GM18511 (cell line): ENCODE results near the gene SSPN.

Source experiments
- ATAC-seq: cut with Tn5 transposase; IDR thresholded peaks from one replicate; pipeline ENCODE4 v1.9.1; 2021; ENCODE audit warnings: mild to moderate bottlenecking, moderate library complexity; ENCODE audit not compliant: unreplicated experiment

Gene SSPN

DNA sequence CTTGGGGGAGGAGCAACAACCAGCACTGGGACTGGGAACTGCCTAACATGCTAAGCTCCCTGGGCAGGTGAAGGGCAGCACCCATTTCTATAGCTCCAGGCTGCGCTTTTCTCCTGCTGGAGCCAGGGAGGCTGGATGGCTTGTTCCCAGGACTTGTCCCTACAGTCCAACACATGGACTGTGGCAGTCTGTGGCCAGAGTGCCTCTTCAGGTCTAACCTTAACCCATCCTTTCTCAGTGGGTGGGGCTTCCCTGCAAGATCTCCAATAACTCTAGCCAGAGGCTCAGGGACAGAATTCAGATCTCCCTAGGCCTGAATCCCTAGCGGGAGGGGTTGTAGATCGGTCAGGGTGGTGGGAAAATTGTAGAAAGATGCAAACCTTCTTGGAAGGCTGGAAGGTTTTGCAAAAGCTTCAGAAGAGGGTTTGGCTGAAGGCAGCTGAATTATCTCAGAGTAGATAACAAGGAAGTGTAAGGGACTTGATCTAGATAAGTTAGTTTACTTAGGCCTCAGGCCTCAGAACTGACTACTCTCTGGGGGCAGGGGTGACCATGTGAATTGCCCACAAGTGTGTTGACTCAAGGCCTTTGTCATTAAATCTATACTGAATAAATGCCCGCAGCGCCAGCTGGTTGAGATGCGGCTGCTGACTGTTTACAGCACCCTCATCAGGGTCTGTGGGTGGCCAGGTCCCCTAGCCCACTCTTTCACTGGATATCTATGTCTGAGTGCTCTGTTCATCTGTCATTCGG is 60.7 kb downstream of the SSPN start:
- ATAC-seq = no peak

DNA sequence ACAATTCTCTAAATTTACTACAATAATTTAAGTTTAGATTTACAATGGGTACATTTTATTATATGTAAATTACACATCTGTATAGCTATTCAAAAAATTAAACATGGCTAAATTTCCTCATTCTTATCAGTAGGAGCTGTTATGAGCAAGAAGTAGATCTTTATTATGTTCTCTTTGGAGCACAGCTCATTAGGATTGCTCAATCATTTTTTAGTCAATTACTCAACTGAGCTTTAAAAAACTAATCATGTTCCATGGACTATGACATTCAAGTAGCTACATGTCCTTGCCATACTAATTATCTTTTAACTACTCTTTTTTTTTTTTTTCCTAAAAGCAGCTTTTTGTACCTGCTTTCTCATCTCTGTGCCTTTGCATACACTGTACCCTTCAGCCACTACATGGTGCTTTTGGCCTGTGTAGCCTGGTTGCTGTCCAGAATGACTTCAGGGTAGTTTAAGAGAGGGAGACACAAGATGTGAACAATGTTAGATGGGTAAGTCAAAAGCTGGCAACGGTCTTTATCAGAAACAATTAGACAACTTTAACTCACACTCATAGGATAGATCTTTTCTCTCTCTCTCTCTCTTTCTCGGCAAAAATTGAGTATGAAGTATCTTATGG is 69.0 kb downstream of the SSPN start:
- no peak for ATAC-seq

DNA sequence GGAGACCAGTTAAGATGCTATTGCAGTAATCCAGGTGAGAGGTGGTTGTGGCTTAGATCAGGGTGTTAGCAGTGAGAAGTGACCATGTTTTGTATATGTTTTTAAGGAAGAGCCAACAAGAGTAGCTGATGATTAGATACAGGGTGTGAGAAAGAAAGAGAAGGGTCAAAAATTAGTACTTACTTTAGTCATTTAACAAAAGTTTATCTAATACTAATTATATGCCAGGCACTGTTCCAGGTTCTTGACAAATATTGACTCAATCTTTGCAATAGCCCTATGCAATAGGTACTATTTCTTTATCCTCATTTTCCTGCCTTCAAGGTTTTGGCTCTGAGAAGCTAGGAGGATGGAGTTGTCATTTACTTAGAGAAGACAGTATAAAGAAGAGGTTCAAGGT is 70.2 kb downstream of the SSPN start:
- no peak for ATAC-seq

DNA sequence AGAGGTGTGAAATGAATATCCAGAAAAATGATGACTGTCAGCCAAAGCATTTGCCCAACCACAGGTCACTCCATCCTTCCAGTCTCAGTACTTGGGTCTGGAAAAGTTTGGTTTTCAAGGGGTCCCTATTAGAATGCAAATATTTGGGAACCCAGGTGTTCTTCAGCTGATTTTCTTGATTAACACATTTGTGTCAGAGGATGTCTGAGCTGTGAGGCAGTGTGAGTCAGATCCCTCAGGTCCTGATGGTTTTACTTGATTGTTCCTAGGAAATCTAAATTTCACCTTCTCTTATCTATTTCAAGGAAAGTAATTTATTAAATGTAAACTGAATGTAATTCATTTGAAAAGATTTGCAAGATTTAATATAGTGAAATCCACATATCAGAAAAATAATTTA is 71.5 kb downstream of the SSPN start:
- no peak for ATAC-seq

DNA sequence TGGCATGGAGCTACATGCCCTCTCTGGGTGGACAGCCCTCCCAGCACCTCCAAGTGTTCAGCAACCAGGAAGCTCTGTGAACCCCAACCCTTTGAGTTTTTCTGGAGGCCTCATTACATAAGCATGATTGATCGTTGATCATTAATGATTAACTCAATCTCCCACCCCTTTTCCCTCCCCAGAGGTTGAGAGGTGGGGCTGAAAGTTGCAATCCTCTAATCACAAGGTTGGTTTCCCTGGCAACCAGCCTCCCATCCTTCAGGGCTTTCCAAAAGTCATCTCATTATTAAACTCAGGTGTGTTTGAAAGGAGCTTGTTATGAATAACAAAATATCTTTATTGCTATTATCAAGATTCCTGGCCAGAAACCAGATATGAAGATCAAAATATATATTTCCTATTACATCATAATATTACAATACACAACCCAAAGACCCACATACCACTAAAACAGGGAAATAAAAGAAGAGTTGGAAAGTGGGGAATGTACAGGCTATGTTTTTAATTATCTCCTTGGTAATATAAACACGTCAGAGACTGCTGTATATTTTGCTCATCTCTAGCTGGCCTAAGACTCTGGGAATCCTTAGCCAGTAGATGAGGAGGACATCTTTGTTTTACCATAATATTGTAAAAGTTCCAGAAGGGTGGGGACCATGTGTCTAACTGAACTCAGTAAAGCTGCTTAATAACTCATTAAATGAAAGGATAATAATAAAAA is 73.6 kb downstream of the SSPN start:
- no peak for ATAC-seq

DNA sequence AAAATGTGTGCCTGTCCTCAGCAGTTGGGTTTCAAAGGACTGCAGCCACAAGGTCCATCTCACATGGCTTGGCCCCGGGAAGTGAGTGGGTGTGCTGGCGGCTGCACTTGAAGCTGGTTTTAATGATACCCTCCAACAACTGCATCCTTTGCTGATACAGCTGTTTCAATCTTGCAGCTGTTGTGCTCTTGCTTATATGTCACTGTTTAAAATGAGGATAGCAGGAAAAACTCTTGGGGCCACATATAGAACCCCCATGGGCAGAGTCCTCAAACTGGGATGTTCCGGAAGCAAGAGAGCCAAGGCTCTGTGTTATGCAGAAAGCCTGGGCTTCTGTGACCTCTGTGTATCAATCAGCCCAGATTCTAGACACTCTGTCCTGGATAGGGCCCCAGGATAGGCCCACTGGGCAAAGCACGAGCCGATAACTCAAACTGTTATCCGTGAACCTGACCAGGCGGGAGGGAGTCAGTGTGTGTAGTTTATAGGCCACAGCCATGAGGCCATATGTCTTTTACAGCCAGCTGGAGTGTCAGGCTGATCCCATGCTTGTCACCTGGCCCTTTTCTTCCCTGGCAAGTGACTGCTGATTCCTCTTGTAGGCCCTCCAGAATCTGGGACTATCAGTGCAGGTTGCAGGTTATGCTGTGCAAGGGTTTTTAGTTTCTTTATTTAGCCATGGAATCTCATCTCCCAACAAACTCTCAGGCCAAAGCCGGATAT is 74.3 kb downstream of the SSPN start:
- ATAC-seq = no peak

DNA sequence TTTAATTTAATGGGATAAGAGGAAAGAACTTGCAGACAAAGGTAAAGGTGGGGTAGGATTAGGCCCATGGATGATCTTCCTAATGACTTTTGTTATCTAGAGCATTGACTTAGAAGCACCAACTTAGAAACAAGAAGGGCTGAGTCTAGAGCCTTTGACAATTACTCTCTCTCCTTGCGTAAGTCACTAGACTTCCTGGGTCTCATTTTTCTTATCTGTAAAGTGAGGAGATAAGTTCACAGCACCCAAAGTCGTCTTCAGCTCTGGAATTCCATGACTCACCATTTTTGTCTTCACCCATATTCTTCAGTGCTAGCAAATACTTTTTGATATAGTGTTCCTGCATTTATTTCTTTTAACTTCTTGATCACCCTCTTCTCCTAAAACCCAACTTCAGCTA is 75.7 kb downstream of the SSPN start:
- no peak for ATAC-seq

DNA sequence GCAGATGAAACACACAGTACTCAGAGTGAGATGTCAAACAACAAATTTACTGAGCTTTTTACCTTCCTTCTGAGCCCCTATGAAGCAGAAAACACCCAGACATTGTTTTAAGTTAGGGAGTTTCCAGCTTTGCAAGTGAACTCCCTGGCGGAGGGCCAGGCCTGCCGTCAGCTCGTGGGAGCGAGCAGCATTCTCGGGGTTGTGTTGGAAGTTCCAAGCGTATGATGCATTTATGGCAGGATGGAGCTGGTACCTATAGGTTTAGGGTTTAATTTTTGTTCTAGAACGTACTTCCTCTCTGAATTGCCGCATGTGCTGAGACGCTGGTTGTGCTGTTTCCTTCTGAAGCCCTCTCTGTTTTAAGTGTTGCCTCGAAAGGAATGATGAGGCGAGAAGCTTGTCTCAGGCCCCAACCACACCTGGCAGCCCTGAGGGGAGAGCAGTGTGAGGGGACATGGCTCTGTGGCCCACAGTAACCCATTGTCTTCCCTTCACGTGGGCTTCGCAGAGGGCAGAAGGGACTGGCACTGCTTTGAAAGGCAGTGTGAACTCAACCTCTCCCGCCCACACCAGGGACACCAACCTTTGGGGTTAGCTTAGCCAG is 76.6 kb downstream of the SSPN start:
- no peak for ATAC-seq

DNA sequence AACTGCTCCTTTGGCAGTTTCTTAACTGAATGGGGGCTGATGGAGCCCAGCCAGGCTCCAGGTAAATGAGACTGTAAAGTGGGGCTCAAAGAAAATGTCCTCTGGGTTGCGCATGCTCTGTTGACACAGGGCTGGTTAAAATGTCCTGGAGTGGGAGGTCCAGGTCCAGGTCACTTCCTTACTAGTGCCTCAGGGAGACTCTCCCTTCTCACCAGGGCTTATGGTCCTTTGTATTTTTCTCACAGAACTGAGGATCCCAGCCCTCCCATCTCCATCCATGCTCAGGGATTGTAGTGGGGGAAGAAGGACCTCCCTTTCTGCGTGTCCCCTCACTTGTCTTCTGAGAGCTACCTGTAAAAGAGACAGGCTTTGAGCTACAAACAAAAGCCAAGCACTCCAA is 77.5 kb downstream of the SSPN start:
- ATAC-seq = no peak

DNA sequence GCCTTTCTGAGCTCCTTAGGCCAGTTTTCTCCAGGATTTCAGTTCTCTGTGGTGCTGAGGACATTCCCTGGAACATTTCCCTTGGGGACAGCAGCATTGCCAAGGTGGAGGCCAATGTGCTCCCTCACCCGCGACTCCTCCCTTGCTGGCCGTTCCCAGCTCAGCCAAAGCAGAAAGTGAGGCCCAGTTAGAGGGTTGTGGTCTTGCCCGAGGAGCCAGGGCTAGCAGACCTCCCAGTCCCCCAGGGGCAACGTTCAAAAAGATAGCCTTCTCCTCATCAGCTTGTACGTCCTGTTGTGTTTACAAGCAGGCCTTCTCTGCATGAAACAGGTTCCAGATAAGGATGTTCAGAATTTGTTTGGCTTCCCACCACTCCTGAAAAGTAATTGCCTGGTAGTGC is 78.4 kb downstream of the SSPN start:
- no peak for ATAC-seq

DNA sequence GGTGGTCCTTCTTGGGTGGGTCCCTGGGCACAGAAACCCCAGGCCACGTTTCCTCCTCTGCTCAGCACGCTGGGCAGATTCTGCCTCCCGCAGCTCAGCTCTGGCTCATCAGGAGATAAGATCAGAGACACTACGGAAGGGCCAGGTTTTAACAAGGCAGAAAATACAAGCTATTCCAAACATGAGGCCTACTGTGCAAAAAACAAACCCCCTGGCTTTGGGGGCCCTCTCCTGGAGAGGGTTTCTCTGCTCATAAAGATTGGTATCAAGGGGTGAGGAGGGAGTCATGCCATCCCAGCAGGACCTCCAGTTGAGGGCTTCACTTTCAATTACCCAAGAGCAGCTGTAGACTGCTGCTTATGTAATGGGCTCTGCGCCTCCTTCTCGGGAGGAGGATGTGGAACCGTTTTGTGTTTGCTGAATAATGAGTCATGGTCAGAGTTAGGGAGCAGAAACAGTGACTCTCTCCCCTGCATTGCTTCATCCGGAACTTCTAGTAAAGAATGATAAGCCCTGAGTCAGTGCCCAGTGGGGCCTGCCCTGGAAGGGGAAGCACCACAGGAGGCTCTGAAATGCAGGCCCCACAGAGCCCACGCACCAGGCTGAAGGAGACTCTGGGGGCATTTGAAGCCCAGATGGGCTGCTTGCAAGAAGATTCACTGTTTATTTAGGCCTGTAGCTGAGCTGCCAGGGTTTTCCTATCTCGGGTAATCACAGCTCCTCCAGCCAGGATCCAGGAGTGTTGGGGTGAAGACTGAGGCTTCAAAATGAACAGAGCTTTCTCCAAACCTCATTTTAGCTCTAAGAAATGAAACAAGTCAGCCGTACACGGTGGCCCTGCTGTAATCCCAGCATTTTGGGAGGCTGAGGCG is 79.3 kb downstream of the SSPN start:
- peak; percentile 95 for ATAC-seq

DNA sequence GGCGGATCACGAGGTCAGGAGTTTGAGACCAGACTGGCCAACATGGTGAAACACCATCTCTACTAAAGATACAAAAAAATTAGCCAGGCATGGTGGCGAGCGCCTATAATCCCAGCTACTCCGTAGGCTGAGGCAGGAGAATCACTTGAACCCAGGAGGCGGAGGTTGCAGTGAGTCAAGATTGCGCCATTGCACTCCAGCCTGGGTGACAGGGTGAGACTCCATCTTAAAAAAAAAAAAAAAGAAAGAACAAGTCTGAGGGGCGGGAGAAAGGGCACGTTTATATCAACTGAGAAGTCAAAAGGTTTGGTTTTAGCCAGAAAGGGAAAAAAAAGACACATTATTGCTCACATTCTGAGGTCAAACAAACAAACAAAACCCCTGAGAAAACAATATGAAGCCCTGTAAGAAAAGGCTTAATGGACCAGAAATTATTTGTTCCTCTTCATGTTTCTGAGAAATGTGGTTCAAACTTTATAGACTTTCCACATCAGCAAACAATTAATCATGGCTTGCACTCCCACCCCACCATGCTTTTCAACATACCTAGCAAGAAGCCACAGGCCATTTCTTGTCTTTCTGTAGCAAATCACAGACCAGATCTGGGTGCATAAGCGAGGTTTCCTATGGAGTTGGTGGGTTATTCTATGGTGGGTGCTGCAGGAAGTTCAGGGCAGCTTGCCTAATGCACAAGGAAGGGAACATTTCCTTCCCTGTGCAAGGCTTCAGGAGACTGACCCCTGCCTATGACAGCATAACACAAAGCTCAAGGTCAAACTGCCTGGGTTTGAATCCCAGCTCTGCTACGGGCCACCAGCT is 80.1 kb downstream of the SSPN start:
- no peak for ATAC-seq

DNA sequence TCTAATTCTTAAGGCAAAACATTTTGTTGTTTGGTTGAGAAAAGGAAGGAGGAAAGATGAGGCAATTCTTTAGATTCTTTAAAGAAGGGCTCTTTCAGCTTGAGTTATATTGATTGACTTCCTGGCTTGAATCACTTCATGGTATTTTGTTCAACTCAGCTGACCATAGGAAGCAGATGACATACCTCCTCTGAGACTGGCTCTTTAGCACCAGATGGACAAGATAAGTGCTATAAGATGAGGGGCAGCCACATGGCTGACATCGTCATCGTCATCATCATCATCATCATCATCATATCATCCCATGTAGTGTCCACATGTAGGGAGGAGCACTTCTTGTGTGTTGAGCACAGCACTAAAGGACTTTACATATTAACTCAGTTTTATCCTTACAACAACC is 81.3 kb downstream of the SSPN start:
- no peak for ATAC-seq

DNA sequence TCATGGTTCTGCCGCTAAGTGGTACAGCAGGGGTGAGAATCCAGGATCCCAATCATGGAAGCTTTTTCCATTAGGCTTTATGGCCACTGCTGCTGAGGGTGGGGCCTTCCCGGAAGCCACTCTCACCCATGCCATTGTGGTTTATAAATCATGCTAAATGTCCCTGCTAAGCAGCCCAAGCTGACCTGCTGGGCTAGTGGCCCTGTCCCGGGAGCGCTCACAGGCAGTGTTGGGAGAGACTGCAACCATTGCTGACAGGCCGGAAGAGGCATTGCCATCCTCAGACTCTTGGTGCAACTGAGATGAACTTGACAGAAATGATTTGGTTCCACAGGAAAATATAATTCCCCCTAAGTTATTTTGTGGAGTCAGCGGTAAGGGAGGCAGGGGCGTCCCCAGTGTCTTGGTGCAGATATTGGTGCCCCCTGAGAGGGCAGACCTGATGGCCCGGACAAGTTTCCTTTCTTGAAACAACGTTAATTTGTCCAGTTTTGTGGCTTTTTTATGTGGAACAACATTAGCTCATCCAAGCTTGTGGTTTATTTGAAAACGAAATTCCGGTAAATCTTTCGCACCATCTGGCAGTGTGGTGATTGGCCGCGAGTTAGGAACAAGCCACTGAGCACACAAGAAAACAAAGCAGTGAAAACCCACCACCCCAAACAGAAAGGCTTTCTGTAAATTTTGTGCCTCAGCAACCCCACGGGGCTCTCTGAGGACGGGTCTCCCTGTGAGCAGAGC is 82.3 kb downstream of the SSPN start:
- ATAC-seq = no peak

DNA sequence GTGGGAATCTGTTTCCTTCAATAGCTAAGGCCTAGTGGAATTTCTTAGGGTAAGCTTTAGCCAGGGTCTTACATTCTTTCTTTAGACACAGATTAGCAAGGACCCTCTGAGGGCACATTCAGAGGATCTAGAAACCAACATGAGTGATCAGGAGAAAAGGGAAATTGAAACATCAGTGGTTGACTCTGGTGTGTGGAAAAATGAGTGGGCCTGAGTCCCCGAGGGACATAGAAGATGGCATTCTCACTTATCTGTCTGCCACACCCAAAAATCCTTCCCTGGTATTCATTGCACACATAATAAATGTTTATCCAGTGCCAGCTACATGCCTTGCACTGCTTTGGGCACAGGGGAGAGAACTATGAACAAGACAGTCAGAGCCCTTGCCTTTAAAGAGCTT is 82.9 kb downstream of the SSPN start:
- no peak for ATAC-seq

DNA sequence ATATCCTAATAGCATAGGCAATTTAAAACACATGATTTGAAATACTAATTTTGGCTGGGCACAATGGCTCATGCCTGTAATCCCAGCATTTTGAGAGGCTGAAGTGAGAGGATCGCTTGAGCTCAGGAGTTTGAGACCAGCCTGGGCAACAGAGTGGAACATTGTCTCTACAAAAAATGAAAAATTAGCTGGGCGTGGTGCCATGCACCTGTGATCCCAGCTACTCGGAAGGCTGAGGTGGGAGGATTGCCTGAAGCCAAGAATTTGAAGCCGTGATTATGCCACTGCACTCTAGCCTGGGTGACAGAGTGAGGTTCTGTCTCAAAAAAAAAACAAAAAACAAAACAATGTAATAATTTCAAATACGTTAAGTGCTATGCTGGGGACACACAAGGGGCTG is 83.3 kb downstream of the SSPN start:
- no peak for ATAC-seq

DNA sequence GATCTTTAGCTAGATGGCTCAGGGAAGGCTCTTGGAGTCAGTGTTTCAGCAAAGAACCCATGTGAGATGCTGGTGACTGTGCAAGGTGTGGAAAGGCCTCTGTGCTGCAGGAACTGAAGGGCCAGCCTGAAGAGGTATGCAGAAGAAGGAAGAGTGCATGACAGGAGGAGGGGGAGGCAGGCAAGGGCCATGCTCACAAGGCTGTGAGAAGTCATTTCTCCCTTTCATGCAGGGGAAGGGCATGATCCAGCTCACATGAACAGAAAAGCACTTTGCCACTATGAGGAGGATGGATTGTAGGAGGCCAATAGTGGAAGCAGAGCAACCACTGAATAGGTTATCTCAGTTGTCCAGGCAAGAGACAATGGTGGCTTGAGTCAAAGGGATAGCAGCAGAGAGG is 83.7 kb downstream of the SSPN start:
- ATAC-seq = no peak

DNA sequence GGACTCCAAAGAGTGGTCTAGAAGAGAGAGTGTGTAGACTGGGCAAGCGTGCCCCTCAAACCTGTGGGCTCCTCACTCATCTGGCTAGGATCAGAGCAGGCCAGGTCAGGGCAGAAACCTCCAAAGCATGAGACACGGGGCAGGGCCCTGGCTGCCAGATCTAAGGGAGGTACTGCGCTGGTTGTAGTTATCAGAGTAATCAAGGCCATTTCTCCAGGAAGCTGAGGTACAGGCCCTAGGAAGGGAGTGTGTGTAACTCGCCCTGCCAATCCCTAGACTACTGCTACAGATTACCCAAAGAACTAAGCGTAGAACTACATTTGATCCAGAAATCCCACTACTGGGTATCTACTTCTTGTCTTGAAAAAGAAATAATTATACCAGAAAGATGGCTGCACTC is 84.5 kb downstream of the SSPN start:
- ATAC-seq = no peak

DNA sequence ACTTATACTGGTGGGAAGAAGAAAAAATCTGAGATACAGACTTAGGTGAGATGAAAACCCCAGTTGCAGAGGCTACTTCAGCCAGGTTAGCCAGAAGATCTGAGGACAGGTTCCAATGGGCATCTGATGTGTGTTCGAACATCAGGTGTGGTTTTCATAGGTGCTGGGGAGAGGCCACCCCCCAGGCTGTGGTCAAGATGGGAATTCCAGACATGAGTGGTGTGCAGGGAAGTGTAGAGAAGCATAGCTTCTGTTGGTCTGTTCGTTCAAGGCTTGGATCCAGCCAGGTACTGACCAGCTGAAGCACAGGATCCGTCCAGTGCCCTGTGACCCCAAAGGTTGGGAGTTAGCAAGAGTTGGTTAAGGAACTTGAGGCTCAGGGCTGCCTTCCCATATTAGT is 85.5 kb downstream of the SSPN start:
- no peak for ATAC-seq
